T-cell (primary cell): Measurements from ENCODE around the gene SHROOM3. TPM values are rescaled to one million over a fixed set of nuclear protein-coding genes. Genes with fewer than 3 reads are reported as not detected.

Experiments
- ATAC-seq, 4 experiments: fragments of 200-7000 bp in 3 of 4; fragments of 150-1000 bp in 1 of 4; cut with Tn5 transposase; replicated peaks in 1 of 4; 1 replicate in 3 of 4; 2 replicates in 1 of 4; pipeline ENCODE4 v1.10.0; 2021; ENCODE audit warnings: moderate library complexity in 3 of 4, mild to moderate bottlenecking in 2 of 4, moderate number of reproducible peaks in 1 of 4
- CTCF ChIA-PET, 2 donors: fragments of 300-600 bp; sonication (Branson Sonifier 250); formaldehyde crosslinking; loops; one replicate each; lab custom pipeline; 2022; ENCODE audit warnings: antibody characterized with exemption in 2 of 2; lab: Charles Lee
- POLR2A ChIA-PET, 2 donors: fragments of 300-600 bp; sonication (Branson Sonifier 250); formaldehyde crosslinking; loops; one replicate each; lab custom pipeline; 2022; ENCODE audit warnings: antibody characterized with exemption in 2 of 2; lab: Charles Lee
- DNase-seq, 35 experiments: peaks; one replicate each; pipeline versions ENCODE4 v3.0.0 to v3.0.0-alpha.2; 2013 to 2023
- H3K27ac ChIP-seq: one replicate; pipeline ENCODE4 v1.5.1; 2013; ENCODE audit warnings: low read length
- H3K27me3 ChIP-seq, 2 experiments: replicated peaks in 1 of 2; 1 replicate in 1 of 2; 2 replicates in 1 of 2; pipeline versions ENCODE4 v1.6.1 to v1.7.0; 2013; ENCODE audit warnings: low read length in 1 of 2, mixed read lengths in 1 of 2; ENCODE audit not compliant: control insufficient read depth in 2 of 2, insufficient read depth in 2 of 2; ENCODE audit errors: extremely low read depth in 1 of 2
- H3K36me3 ChIP-seq, 2 donors: 1 replicate in 1 of 2; 2 replicates in 1 of 2; pipeline versions ENCODE4 v1.6.1 to v1.7.0; 2013; ENCODE audit warnings: low read length in 1 of 2; ENCODE audit not compliant: control insufficient read depth in 2 of 2, insufficient read depth in 1 of 2; ENCODE audit errors: extremely low read depth in 1 of 2
- H3K4me1 ChIP-seq, 2 experiments: 1 replicate in 1 of 2; 2 replicates in 1 of 2; pipeline versions ENCODE4 v1.6.1 to v1.7.0; 2013; ENCODE audit warnings: low read length in 2 of 2, mixed read lengths in 1 of 2; ENCODE audit not compliant: insufficient read depth in 2 of 2, control insufficient read depth in 1 of 2; ENCODE audit errors: extremely low read depth in 1 of 2
- H3K4me3 ChIP-seq, 2 donors: 1 replicate in 1 of 2; 2 replicates in 1 of 2; pipeline versions ENCODE4 v1.5.1 to v1.7.0; 2013; ENCODE audit warnings: mild to moderate bottlenecking in 2 of 2, low read length in 1 of 2, moderate library complexity in 1 of 2; ENCODE audit not compliant: control insufficient read depth in 1 of 2; ENCODE audit errors: extremely low read depth in 1 of 2
- H3K9me3 ChIP-seq: 2 replicates; pipeline ENCODE4 v1.7.0; 2013
- H3K27ac Mint-ChIP-seq, 2 donors: one replicate each; pipeline ENCODE4 v1.8.0; 2020 to 2021; ENCODE audit warnings: mild to moderate bottlenecking in 2 of 2, mixed read lengths in 2 of 2
- H3K27me3 Mint-ChIP-seq, 2 donors: one replicate each; pipeline ENCODE4 v1.8.0; 2021 to 2022; ENCODE audit warnings: mixed read lengths in 2 of 2
- H3K36me3 Mint-ChIP-seq: one replicate; pipeline ENCODE4 v1.8.0; 2021; ENCODE audit warnings: mixed read lengths
- H3K4me1 Mint-ChIP-seq, 3 donors: one replicate each; pipeline ENCODE4 v1.8.0; 2020 to 2022; ENCODE audit warnings: mixed read lengths in 3 of 3, mild to moderate bottlenecking in 1 of 3
- H3K4me3 Mint-ChIP-seq, 3 donors: one replicate each; pipeline ENCODE4 v1.8.0; 2020 to 2022; ENCODE audit warnings: mild to moderate bottlenecking in 3 of 3, mixed read lengths in 3 of 3, moderate library complexity in 3 of 3
- H3K9me3 Mint-ChIP-seq, 3 donors: one replicate each; pipeline ENCODE4 v1.8.0; 2020 to 2022; ENCODE audit warnings: mixed read lengths in 3 of 3
- WGBS: methylation state at CpG from one replicate; pipeline ENCODE4 v1.1.5; 2013; ENCODE audit warnings: missing lambda C conversion rate; ENCODE audit not compliant: insufficient coverage; 5-methylcytosine and 5-hydroxymethylcytosine counted together
- total RNA-seq, 35 experiments: library from RNA in 6 of 35; stranded (reverse) in 6 of 35; fragments of 120-200 nt in 1 of 35; gene quantifications; one replicate each; pipeline versions ENCODE4 v1.2.1 to v1.2.4 and lab custom pipeline; 2013 to 2026

The SHROOM3 gene
- total RNA-seq, 5 donors from 2014 or later (not counting 1 experiment from before 2014, with no cell fraction given): 0.22 to 1.1 (median 0.33) TPM; not detected in 2

DNA sequence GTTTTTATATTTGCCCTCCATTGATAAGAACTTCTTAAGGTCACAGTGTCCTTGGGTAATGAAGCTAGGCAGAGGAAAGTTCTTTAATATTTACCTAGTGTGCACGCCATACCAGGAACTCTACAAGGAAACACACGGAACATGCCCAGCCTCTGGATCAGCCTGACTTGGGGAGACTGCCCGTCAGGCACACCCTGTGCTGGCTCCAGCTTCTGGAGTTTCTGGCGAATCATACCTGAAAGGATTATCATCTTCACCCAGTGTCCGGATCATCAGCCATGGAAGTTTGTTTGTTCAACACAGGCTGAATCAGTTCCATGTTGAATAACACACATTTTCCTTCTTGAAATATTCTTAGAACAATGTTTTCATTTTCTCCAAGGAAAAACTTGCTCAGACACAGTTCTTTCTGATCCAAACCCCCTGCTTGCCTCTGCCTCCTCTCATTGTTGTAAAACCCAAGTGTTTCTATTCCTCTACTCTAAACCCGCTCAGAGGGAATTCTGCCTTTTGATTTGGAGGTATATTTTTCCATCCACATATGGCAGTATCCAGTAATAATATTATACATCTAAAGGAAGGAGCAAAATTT, 176.7 kb downstream of the SHROOM3 start:
- Histone ChIP-seq H3K4me1 (no peaks in the 10 kb centered on the region), H3K27ac (no peak overlapping the region), H3K9me3 (no peaks in the 10 kb centered on the region), H3K36me3 (no peaks in the 10 kb centered on the region), H3K27me3 (no peaks in the 10 kb centered on the region), H3K4me3 (no peak overlapping the region)
- Mint-ChIP-seq H3K36me3 (no peaks in the 10 kb centered on the region), H3K4me1 (no peaks in the 10 kb centered on the region), H3K4me3 (no peak overlapping the region), H3K9me3 (no peaks in the 10 kb centered on the region), H3K27ac (no peak overlapping the region), H3K27me3 (peaks cover 4 to 11% of the 10 kb centered on the region in 2 donors)
- DNase-seq (no peak), ATAC-seq (no peak)
- 90% methylated on average over 5 of the region's 6 CpGs for WGBS
- CTCF ChIA-PET: no interaction called here
- POLR2A ChIA-PET: no interaction called here

DNA sequence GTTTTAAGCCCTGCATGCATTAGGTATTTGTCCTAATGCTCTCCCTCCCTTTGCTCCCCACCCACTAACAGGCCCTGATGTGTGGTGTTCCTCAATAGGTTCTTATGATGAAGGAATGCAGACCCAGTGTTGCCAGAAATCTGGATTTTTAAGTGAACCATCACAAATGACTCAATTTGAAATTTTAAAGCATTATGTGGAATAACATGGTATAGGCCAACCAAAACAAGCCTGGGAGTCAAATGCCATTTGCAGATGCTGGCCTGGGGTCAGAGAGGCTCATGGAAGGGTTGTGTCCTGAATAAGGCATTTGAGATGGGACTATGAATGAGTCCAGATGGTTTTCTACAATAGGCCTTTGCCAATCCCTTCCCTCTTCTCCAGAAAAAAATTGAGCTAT, 179.6 kb downstream of the SHROOM3 start:
- ATAC-seq: no peak
- POLR2A ChIA-PET: no interaction called here
- no peak overlapping the region for H3K4me3 Mint-ChIP-seq

DNA sequence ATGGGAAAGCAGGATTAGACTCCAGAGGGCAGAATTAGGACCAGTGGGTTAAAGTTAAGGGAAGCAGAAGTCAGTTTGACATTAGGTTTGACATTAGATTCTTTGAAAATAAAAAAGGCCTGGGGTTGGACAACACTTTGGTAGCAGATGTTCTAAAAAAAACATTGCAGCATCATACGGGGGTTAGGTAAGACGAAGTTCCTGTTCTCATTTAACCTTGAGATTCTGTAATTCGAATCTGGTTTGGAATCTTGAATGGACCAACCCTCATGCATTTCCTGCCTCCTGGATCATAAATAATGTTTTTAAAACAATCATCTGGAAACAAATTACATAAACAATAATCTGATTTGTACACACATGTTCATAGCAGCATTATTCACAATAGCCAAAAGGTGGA, 181.0 kb downstream of the SHROOM3 start:
- Mint-ChIP-seq H3K36me3 (no peaks in the 10 kb centered on the region), H3K4me1 (no peaks in the 10 kb centered on the region), H3K27me3 (peaks cover 13 to 24% of the 10 kb centered on the region in 2 donors), H3K9me3 (no peaks in the 10 kb centered on the region), H3K27ac (no peak overlapping the region), H3K4me3 (no peak overlapping the region)
- H3K9me3 ChIP-seq: no peaks in the 10 kb centered on the region
- no peaks in the 10 kb centered on the region for H3K4me1 ChIP-seq
- ChIA-PET POLR2A (no interaction called here), CTCF (no interaction called here)
- ATAC-seq: no peak
- H3K27me3 ChIP-seq: no peaks in the 10 kb centered on the region
- no peak for DNase-seq
- WGBS: no CpG with 5 or more reads among the region's 3 CpGs
- no peak overlapping the region for H3K27ac ChIP-seq
- H3K4me3 ChIP-seq: no peak overlapping the region
- H3K36me3 ChIP-seq: no peaks in the 10 kb centered on the region

More for the DNA sequence above, 179.6 kb downstream of the SHROOM3 start:
- Histone ChIP-seq H3K27ac (no peak overlapping the region), H3K4me3 (no peak overlapping the region), H3K9me3 (no peaks in the 10 kb centered on the region), H3K36me3 (no peaks in the 10 kb centered on the region), H3K4me1 (no peaks in the 10 kb centered on the region), H3K27me3 (no peaks in the 10 kb centered on the region)
- Mint-ChIP-seq H3K4me1 (no peaks in the 10 kb centered on the region), H3K9me3 (no peaks in the 10 kb centered on the region), H3K36me3 (no peaks in the 10 kb centered on the region), H3K27me3 (peaks cover 7 to 17% of the 10 kb centered on the region in 2 donors), H3K27ac (no peak overlapping the region)
- CTCF ChIA-PET: no interaction called here
- DNase-seq: no peak

DNA sequence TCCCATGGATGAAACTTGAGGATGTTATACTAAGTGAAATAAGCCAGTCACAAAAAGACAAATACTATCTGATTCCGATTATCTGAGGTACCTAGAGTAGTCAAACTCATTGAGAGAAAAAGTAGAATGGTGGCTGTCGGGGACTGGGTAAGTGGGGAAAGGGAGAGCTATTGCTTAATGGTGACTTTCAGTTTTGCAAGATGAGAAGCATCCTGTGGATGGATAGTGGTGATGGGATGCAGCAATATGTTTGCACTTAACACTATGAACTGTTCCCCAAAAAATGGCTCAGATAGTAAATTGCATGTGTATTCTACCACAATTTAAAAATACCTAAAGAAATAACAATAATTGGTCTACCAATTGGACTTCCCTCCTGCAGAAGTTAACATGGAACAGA, 181.5 kb downstream of the SHROOM3 start:
- Mint-ChIP-seq H3K27ac (no peak overlapping the region), H3K4me3 (no peak overlapping the region), H3K9me3 (no peaks in the 10 kb centered on the region), H3K4me1 (no peaks in the 10 kb centered on the region), H3K36me3 (no peaks in the 10 kb centered on the region), H3K27me3 (peaks cover 11 to 21% of the 10 kb centered on the region in 2 donors)
- ChIA-PET POLR2A (no interaction called here), CTCF (no interaction called here)
- Histone ChIP-seq H3K27me3 (no peaks in the 10 kb centered on the region), H3K4me1 (no peaks in the 10 kb centered on the region), H3K36me3 (no peaks in the 10 kb centered on the region), H3K9me3 (no peaks in the 10 kb centered on the region), H3K4me3 (no peak overlapping the region), H3K27ac (no peak overlapping the region)
- no peak for DNase-seq
- no peak for ATAC-seq
- 80% methylated on average over 1 of the region's 2 CpGs for WGBS

GRCh38 chr4:76620723-76621468, 185.9 kb downstream of the SHROOM3 start:
- no peaks in the 10 kb centered on the region for H3K9me3 Mint-ChIP-seq
- no peaks in the 10 kb centered on the region for H3K36me3 Mint-ChIP-seq
- no peaks in the 10 kb centered on the region for H3K9me3 ChIP-seq
- no peak overlapping the region for H3K27ac ChIP-seq
- DNase-seq (no peak), ATAC-seq (no peak)
- no peaks in the 10 kb centered on the region for H3K4me1 ChIP-seq
- no peaks in the 10 kb centered on the region for H3K27me3 ChIP-seq
- H3K27ac Mint-ChIP-seq: no peak overlapping the region
- POLR2A ChIA-PET: no interaction called here
- H3K4me3 Mint-ChIP-seq: no peak overlapping the region
- no peak overlapping the region for H3K4me3 ChIP-seq
- no peaks in the 10 kb centered on the region for H3K36me3 ChIP-seq
- WGBS: 88% methylated on average over 1 of the region's 4 CpGs
- CTCF ChIA-PET: interaction anchor here in 1 of 2 donors (0.7 kb wide), 1 partner anchor 385 kb away, joined by 3 read pairs; no protein-coding TSS in a partner anchor
- H3K27me3 Mint-ChIP-seq: peaks cover 16 to 30% of the 10 kb centered on the region in 2 donors
- H3K4me1 Mint-ChIP-seq: no peaks in the 10 kb centered on the region

DNA sequence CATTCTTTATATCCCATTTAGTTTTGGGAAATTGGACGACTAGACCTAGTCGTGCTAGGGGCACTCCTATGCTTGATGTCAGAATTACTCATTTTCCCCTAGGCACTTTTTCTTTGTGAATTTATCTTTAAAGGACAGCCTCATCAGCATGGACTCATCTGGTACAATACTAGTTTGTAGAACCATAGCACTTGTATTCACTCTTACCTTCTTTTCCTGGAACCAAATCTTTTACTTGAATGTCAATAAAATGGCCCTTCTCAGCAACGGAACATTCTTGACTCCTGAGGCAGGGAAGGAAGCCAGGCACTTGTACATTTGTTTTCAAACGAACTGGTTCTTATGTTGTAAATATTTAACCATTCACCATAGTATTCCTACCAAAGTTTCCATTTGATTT, 187.1 kb downstream of the SHROOM3 start:
- ATAC-seq (no peak), DNase-seq (no peak)
- Histone ChIP-seq H3K36me3 (no peaks in the 10 kb centered on the region), H3K4me3 (no peak overlapping the region), H3K4me1 (no peaks in the 10 kb centered on the region), H3K9me3 (no peaks in the 10 kb centered on the region), H3K27ac (no peak overlapping the region), H3K27me3 (no peaks in the 10 kb centered on the region)
- no peak overlapping the region for H3K27ac Mint-ChIP-seq
- ChIA-PET CTCF (no interaction called here), POLR2A (no interaction called here)
- H3K4me3 Mint-ChIP-seq: no peak overlapping the region
- H3K9me3 Mint-ChIP-seq: no peaks in the 10 kb centered on the region
- no peaks in the 10 kb centered on the region for H3K4me1 Mint-ChIP-seq
- WGBS: 55% methylated on average over 2 of the region's 4 CpGs
- H3K36me3 Mint-ChIP-seq: no peaks in the 10 kb centered on the region
- H3K27me3 Mint-ChIP-seq: peaks cover 21 to 30% of the 10 kb centered on the region in 2 donors
